ENCODE results near the gene KANK2.

DNA sequence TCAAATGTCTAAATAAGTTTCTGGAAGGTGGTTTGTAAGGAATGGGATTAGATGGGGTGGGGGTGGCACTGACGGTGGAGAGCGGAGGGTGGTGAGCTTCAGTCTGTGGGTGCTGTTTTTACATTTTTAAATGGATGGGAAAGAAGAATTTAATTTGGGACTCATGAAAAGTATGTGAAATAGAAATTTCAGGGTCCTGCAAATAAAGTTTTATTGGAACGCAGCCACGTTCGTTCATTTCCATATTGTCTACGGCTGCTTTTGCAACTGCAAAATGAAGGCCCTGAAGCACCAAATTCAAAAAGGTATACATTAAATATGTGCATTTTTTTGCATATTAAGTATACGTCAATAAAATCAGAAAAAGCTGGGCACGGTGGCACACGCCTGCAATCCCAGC, 9.9 kb downstream of the KANK2 start:
- TF ChIP-seq ETS1 (IDR thresholded peaks at IDR 0.05): no peak
- TF ChIP-seq JUNB (IDR thresholded peaks at IDR 0.05; ENCODE audit: unreplicated experiment): no peak
- TF ChIP-seq, protein P1, sequence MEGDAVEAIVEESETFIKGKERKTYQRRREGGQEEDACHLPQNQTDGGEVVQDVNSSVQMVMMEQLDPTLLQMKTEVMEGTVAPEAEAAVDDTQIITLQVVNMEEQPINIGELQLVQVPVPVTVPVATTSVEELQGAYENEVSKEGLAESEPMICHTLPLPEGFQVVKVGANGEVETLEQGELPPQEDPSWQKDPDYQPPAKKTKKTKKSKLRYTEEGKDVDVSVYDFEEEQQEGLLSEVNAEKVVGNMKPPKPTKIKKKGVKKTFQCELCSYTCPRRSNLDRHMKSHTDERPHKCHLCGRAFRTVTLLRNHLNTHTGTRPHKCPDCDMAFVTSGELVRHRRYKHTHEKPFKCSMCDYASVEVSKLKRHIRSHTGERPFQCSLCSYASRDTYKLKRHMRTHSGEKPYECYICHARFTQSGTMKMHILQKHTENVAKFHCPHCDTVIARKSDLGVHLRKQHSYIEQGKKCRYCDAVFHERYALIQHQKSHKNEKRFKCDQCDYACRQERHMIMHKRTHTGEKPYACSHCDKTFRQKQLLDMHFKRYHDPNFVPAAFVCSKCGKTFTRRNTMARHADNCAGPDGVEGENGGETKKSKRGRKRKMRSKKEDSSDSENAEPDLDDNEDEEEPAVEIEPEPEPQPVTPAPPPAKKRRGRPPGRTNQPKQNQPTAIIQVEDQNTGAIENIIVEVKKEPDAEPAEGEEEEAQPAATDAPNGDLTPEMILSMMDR (conservative IDR thresholded peaks at IDR 0.05; ENCODE audit: low read depth in 2 of 2): no peak

Data from GM23338 (cell line).